ENCODE results near the gene CISH.

GRCh38 chr3:50658416-50658815 is 46.8 kb upstream of the CISH start:
- no peak for TF ChIP-seq POLR2AphosphoS5 (IDR thresholded peaks at IDR 0.05; ENCODE audit: borderline replicate concordance, low read depth, low read length)
- TF ChIP-seq EZH2 (IDR thresholded peaks at IDR 0.05): no peak
- TF ChIP-seq FOXP2 (optimal IDR thresholded peaks at IDR 0.05; ENCODE audit: control extremely low read depth, extremely low read length, insufficient read depth): no peak

Data from SK-N-MC (cell line).